AG04450 (cell line): Measurements from ENCODE around the gene NFIA. TPM values are rescaled to one million over a fixed set of nuclear protein-coding genes. Genes with fewer than 3 reads are reported as not detected.

Experiments
- CTCF ChIA-PET: fragments of 300-600, 350-600 bp; formaldehyde crosslinking; extraction: SDS; loops from one replicate; lab custom pipeline; 2022; ENCODE audit warnings: antibody characterized with exemption, inconsistent platforms; lab: Charles Lee
- POLR2A ChIA-PET: fragments of 350-600 bp; formaldehyde crosslinking; extraction: SDS; loops from one replicate; lab custom pipeline; 2021; ENCODE audit warnings: antibody characterized with exemption, inconsistent platforms; lab: Yijun Ruan, JAX
- DNase-seq: peaks from one replicate; pipeline ENCODE4 v3.0.0-alpha.2; 2011; ENCODE audit warnings: low read depth, low spot score
- H3K27ac ChIP-seq: one replicate; pipeline ENCODE4 v1.5.1; 2012; ENCODE audit warnings: low read depth, low read length, control low read depth
- H3K27me3 ChIP-seq: one replicate; pipeline ENCODE4 v1.6.0; 2012; ENCODE audit warnings: low read length; ENCODE audit not compliant: control insufficient read depth, insufficient read depth
- H3K4me3 ChIP-seq: 2 replicates; pipeline ENCODE4 v1.5.1; 2011; ENCODE audit warnings: mild to moderate bottlenecking, low read depth, low read length, control low read depth
- H3K9me3 ChIP-seq: 2 replicates; pipeline ENCODE4 v1.5.1; 2012; ENCODE audit warnings: low read length; ENCODE audit not compliant: control insufficient read depth, insufficient read depth
- CTCF ChIP-seq: IDR thresholded peaks from 2 replicates; pipeline ENCODE4 v1.5.1; 2011; ENCODE audit warnings: low read depth, low read length, control low read depth, inconsistent platforms
- polyA plus RNA-seq: library from polyadenylated mRNA; depleted of rRNA; stranded (reverse); fragments of >200 nt; gene quantifications from 2 replicates; pipeline ENCODE4 v1.2.3, GENCODE V29; 2011

NFIA gene
- polyA plus RNA-seq, 1 experiment, result 3.9 TPM

- Histone ChIP-seq H3K4me3 (no peak overlapping the region), H3K27me3 (no peaks in the 10 kb centered on the region), H3K27ac (no peak overlapping the region), H3K9me3 (no peaks in the 10 kb centered on the region)
- TF ChIP-seq CTCF, result no peak
- POLR2A ChIA-PET, result no interaction called here
- DNase-seq, result no peak
- CTCF ChIA-PET, result interaction anchor here (0.8 to 4.5 kb wide), 6 partner anchors 26 to 602 kb away, joined by 3 to 68 read pairs (median 13); no protein-coding TSS in a partner anchor
Observed at GRCh38 chr1:61450872-61451571, 368.7 kb downstream of the NFIA start.

- CTCF ChIA-PET, result interaction anchor here (0.8 to 4.5 kb wide), 7 partner anchors 26 to 602 kb away, joined by 3 to 68 read pairs (median 8); no protein-coding TSS in a partner anchor
- no peak for DNase-seq
- H3K27me3 ChIP-seq, result no peaks in the 10 kb centered on the region
- H3K4me3 ChIP-seq, result no peak overlapping the region
- no peak for TF ChIP-seq CTCF
- no peaks in the 10 kb centered on the region for H3K9me3 ChIP-seq
- no peak overlapping the region for H3K27ac ChIP-seq
- POLR2A ChIA-PET, result no interaction called here
Observed at GRCh38 chr1:61451572-61451968, 369.2 kb downstream of the NFIA start.

GRCh38 chr1:61452176-61453035 is 370.0 kb downstream of the NFIA start:
- ChIA-PET CTCF (interaction anchor here (0.6 to 4.5 kb wide), 28 partner anchors 9 to 1440 kb away, joined by 3 to 68 read pairs (median 6); no protein-coding TSS in a partner anchor), POLR2A (interaction anchor here (0.7 kb wide), 1 partner anchor 468 kb away, joined by 6 read pairs; no protein-coding TSS in a partner anchor)
- no peak for TF ChIP-seq CTCF
- DNase-seq, result no peak
- H3K4me3 ChIP-seq, result no peak overlapping the region
- H3K27ac ChIP-seq, result no peak overlapping the region
- H3K27me3 ChIP-seq, result no peaks in the 10 kb centered on the region
- H3K9me3 ChIP-seq, result no peaks in the 10 kb centered on the region

- Histone ChIP-seq H3K27me3 (no peaks in the 10 kb centered on the region), H3K9me3 (no peaks in the 10 kb centered on the region), H3K4me3 (no peak overlapping the region), H3K27ac (no peak overlapping the region)
- TF ChIP-seq CTCF, result peak; percentile 93
- DNase-seq, result peak; percentile 71
- ChIA-PET POLR2A (interaction anchor here (0.7 kb wide), 1 partner anchor 469 kb away, joined by 6 read pairs; no protein-coding TSS in a partner anchor), CTCF (interaction anchor here (0.6 to 4.5 kb wide), 28 partner anchors 10 to 1441 kb away, joined by 3 to 68 read pairs (median 6); no protein-coding TSS in a partner anchor)
Observed at GRCh38 chr1:61453111-61453961, 371.0 kb downstream of the NFIA start.
